Transverse colon (tissue), 4 donors: ENCODE data around the gene CACNA1S. TPM values are rescaled to one million over a fixed set of nuclear protein-coding genes. Genes with fewer than 3 reads are reported as not detected.

Experiments
- DNase-seq: peaks from one replicate; pipeline ENCODE4 v3.0.0-alpha.2; 2019
- H3K27ac ChIP-seq, 4 donors: fragments of 200-600 bp; sonication (generic); 2 replicates each; pipeline ENCODE4 v1.5.1; 2016 to 2018; ENCODE audit warnings: inconsistent platforms in 4 of 4
- H3K27me3 ChIP-seq: fragments of 200-600 bp; sonication (generic); 2 replicates; pipeline ENCODE4 v1.5.1; 2017; ENCODE audit warnings: inconsistent platforms
- H3K36me3 ChIP-seq, 4 donors: fragments of 200-600 bp; sonication (generic); 2 replicates each; pipeline ENCODE4 v1.5.1; 2017 to 2019; ENCODE audit warnings: inconsistent platforms in 4 of 4
- H3K4me1 ChIP-seq, 4 donors: fragments of 200-600 bp; sonication (generic); 2 replicates each; pipeline ENCODE4 v1.5.1; 2017 to 2020; ENCODE audit warnings: inconsistent platforms in 4 of 4
- H3K4me3 ChIP-seq, 4 donors: fragments of 200-600 bp; sonication (generic); 1 replicate in 1 of 4; 2 replicates in 3 of 4; pipeline versions ENCODE4 v1.5.1 to v1.6.1; 2017 to 2019; ENCODE audit warnings: inconsistent platforms in 4 of 4
- H3K9me3 ChIP-seq, 2 donors: fragments of 200-600 bp; sonication (generic); 2 replicates each; pipeline ENCODE4 v1.5.1; 2017 to 2019; ENCODE audit warnings: inconsistent platforms in 2 of 2
- EP300 ChIP-seq: sonication (generic); formaldehyde crosslinking; IDR thresholded peaks from one replicate; pipeline ENCODE4 v1.6.1; 2017; ENCODE audit warnings: antibody characterized with exemption, low read depth
- POLR2A ChIP-seq: fragments of 450-650 bp; IDR thresholded peaks from one replicate; pipeline ENCODE4 v1.6.1; 2016; ENCODE audit warnings: antibody characterized with exemption, mild to moderate bottlenecking, moderate library complexity
- POLR2AphosphoS5 ChIP-seq, 3 donors: sonication (generic); formaldehyde crosslinking; IDR thresholded peaks; one replicate each; pipeline ENCODE4 v1.6.1; 2016; ENCODE audit warnings: antibody characterized with exemption in 3 of 3
- WGBS, 2 donors: methylation state at CpG; one replicate each; pipeline ENCODE4 v1.1.5; 2018; ENCODE audit warnings: low coverage in 1 of 2; 5-methylcytosine and 5-hydroxymethylcytosine counted together
- in situ Hi-C, 4 donors: fragments of 200-750 bp; cut with MboI; loops; one replicate each; pipeline versions ENCODE4 v1.15.0 to v1.15.1; 2017; ENCODE audit warnings: low sequenced_read_pairs in 3 of 4, low pct_ligation_motif_present in 1 of 4, low pct_unique_long_range_greater_than_20kb in 1 of 4
- intact Hi-C: fragments of 100-400 bp; cut with DNase I; formaldehyde crosslinking; loops from one replicate; pipeline ENCODE4 v1.15.1; 2023; ENCODE audit warnings: low total_unique reads
- total RNA-seq, 4 donors: library from RNA; depleted of rRNA; stranded (reverse); fragments of >200 nt; gene quantifications; one replicate each; pipeline ENCODE4 v1.1.0, GENCODE V29; 2016
- TF ChIP-seq, protein P1 (sequence below), 5 experiments: fragments of 200-600 bp in 3 of 5; fragments of 450-650 bp in 2 of 5; sonication (generic) in 3 of 5; IDR thresholded peaks; 1 replicate in 2 of 5; 2 replicates in 3 of 5; pipeline ENCODE4 v1.5.1; 2016 to 2017; ENCODE audit warnings: antibody characterized with exemption in 5 of 5, inconsistent platforms in 3 of 5, mild to moderate bottlenecking in 2 of 5, moderate library complexity in 1 of 5

Gene CACNA1S
- total RNA-seq, 4 donors from 2014 or later: not detected

DNA sequence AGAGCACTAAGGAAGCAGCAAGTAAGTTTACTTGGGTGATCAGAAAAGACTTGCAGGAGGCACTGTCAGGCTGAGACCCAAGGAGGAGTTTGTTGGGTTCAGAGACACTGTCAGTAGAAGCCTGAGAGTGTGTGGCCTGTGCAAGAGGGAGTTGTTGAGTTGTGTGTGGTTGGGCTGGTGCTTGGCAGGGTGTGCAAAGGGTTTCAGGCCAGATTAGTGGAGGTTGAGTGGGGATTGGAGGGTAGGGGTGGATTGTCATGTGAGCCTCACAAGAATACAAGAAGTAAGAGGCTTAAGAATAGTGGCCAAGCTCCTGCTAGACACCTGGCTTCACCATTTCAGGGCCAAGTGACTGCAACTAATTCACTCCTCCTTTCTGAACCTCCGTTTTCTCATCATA, 79.8 kb downstream of the CACNA1S start:
- in situ Hi-C loops (loop anchor here in 2 of 4 donors (10.0 to 25.0 kb wide), 2 partner anchors 138 to 420 kb away; partner anchors contain the start of genes INAVA (in 1 of the 2) and KIF14 (in 1 of the 2)), intact Hi-C loops (no loop called here)
- no peak for DNase-seq
- Histone ChIP-seq H3K4me1 (peaks cover 10 to 21% (median 12%) of the 10 kb centered on the region in 4 donors), H3K27ac (no peak overlapping the region), H3K4me3 (no peak overlapping the region), H3K36me3 (no peaks in the 10 kb centered on the region), H3K9me3 (no peaks in the 10 kb centered on the region), H3K27me3 (no peaks in the 10 kb centered on the region)
- TF ChIP-seq POLR2AphosphoS5 (IDR thresholded peaks at IDR 0.05) (no peak), EP300 (no peak), POLR2A (no peak)
- TF ChIP-seq, protein P1, sequence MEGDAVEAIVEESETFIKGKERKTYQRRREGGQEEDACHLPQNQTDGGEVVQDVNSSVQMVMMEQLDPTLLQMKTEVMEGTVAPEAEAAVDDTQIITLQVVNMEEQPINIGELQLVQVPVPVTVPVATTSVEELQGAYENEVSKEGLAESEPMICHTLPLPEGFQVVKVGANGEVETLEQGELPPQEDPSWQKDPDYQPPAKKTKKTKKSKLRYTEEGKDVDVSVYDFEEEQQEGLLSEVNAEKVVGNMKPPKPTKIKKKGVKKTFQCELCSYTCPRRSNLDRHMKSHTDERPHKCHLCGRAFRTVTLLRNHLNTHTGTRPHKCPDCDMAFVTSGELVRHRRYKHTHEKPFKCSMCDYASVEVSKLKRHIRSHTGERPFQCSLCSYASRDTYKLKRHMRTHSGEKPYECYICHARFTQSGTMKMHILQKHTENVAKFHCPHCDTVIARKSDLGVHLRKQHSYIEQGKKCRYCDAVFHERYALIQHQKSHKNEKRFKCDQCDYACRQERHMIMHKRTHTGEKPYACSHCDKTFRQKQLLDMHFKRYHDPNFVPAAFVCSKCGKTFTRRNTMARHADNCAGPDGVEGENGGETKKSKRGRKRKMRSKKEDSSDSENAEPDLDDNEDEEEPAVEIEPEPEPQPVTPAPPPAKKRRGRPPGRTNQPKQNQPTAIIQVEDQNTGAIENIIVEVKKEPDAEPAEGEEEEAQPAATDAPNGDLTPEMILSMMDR (IDR thresholded peaks at IDR 0.05): no peak
- whole genome bisulfite sequencing, 2 donors: 93 to 100% methylated on average over 1 of the region's 1 CpG

DNA sequence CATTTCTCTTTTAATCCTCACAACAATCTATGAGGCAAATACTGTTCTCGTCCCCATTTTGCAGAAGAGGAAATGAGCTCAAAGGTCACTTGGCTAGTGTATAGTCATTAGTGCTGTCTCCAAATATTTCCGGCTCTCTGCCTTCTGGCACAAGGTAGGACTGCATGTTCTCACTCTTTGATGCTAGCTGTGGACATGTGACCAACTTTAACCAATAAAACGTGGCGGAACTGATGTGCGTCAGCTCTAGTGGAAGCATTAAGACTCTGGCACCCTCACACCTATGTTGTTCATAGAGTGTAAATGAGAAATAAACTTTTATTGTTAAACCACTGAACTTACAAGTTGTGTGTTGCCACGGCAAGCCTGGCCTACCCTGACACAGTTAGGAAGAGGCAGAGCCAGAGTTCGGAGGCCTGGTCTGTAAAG, 83.8 kb downstream of the CACNA1S start:
- Histone ChIP-seq H3K27ac (peak overlapping the region; percentile 71 to 81 (median 79)), H3K27me3 (no peaks in the 10 kb centered on the region), H3K9me3 (no peaks in the 10 kb centered on the region), H3K36me3 (no peaks in the 10 kb centered on the region), H3K4me1 (peaks cover 18 to 51% (median 26%) of the 10 kb centered on the region in 4 donors), H3K4me3 (no peak overlapping the region)
- in situ Hi-C loops: loop anchor here in 1 of 4 donors (25.0 kb wide), 1 partner anchor 416 kb away; the partner anchor contains the start of gene KIF14
- intact Hi-C loops: no loop called here
- DNase-seq: peak; percentile 79
- TF ChIP-seq, protein P1 (IDR thresholded peaks at IDR 0.05): peak in 1 of 5 experiments; percentile 35
- no peak for TF ChIP-seq POLR2A
- peak in 2 of 3 donors; percentile 36 to 57 for TF ChIP-seq POLR2AphosphoS5 (IDR thresholded peaks at IDR 0.05)
- TF ChIP-seq EP300: no peak
- WGBS, 2 donors: 17 to 43% methylated on average over 1 to 7 of the region's 7 CpGs

DNA sequence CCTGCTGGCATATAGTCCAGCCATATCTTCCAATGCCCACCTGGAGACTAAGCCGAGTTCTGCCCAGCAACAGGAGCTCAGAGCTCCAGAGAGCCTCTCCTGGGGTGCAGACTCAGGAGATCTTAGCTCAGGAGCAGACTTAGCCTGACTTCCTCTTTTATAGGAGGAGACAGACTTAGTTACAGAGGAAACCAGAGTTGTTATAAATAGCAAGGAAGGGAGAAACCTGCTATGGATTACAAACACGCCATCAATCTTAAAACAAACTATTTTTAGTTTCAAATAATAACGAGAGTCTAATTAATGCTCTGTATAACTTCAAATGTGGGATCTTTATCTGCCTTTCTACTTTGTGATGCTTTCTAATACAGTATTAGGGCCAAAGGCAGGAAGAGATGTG, 85.4 kb downstream of the CACNA1S start:
- intact Hi-C loops (no loop called here), in situ Hi-C loops (loop anchor here in 1 of 4 donors (25.0 kb wide), 1 partner anchor 415 kb away; the partner anchor contains the start of gene KIF14)
- 31 to 50% methylated on average over 2 to 3 of the region's 3 CpGs for WGBS, 2 donors
- TF ChIP-seq, protein P1 (IDR thresholded peaks at IDR 0.05): no peak
- TF ChIP-seq POLR2A: no peak
- DNase-seq: no peak
- Histone ChIP-seq H3K9me3 (no peaks in the 10 kb centered on the region), H3K36me3 (no peaks in the 10 kb centered on the region), H3K27me3 (no peaks in the 10 kb centered on the region), H3K27ac (peak overlapping the region in 1 of 4 donors; percentile 1), H3K4me3 (no peak overlapping the region), H3K4me1 (peaks cover 18 to 64% (median 38%) of the 10 kb centered on the region in 4 donors)

DNA sequence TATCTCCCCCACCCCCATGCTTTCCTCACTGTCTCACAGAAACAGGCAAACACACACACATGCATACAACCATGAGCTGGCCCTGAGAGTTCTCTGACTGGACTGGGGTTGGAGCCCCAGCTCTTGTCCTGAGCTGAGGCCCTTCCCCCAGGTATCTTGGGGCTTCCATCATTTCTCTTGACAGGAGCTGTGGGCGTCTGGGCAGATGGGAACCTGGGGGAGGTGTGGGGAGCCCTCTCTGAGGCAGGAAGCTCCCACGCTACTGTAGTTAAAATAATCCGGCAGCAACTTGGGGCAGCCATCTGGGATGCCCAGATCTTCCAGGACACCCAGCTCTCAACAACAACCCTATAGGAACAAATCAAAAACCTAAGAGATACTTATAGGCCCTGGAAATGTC, 86.0 kb downstream of the CACNA1S start:
- TF ChIP-seq, protein P1 (IDR thresholded peaks at IDR 0.05): no peak
- TF ChIP-seq POLR2AphosphoS5 (IDR thresholded peaks at IDR 0.05) (no peak), POLR2A (no peak), EP300 (no peak)
- no peak overlapping the region for H3K4me3 ChIP-seq
- no peak for DNase-seq
- peak overlapping the region in 1 of 4 donors; percentile 1 for H3K27ac ChIP-seq
- 94% methylated on average over 2 of the region's 3 CpGs; no CpG with 5 or more reads in 1 of the 2 donors for WGBS, 2 donors
- H3K36me3 ChIP-seq: no peaks in the 10 kb centered on the region
- H3K9me3 ChIP-seq: no peaks in the 10 kb centered on the region
- H3K4me1 ChIP-seq: peaks cover 21 to 70% (median 41%) of the 10 kb centered on the region in 4 donors
- intact Hi-C loops: no loop called here
- no peaks in the 10 kb centered on the region for H3K27me3 ChIP-seq
- in situ Hi-C loops: loop anchor here in 1 of 4 donors (25.0 kb wide), 1 partner anchor 414 kb away; the partner anchor contains the start of gene KIF14
